ENCODE results near the gene SLC16A7.

SLC16A7 gene

GRCh38 chr12:59619461-59620240 is 23.8 kb downstream of the SLC16A7 start:
- DNase-seq (ENCODE audit: low read depth, low spot score): no peak
- in situ Hi-C loops (cut with HindIII; ENCODE audit: low sequenced_read_pairs): no loop called here
- no peak overlapping the region for H3K4me3 ChIP-seq (ENCODE audit: low read depth, low read length)
- no peak for TF ChIP-seq CTCF (IDR thresholded peaks at IDR 0.05; ENCODE audit: low read depth, low read length)

GRCh38 chr12:59620326-59620725 is 24.5 kb downstream of the SLC16A7 start:
- in situ Hi-C loops (cut with HindIII; ENCODE audit: low sequenced_read_pairs): no loop called here
- DNase-seq (ENCODE audit: low read depth, low spot score): no peak
- TF ChIP-seq CTCF (IDR thresholded peaks at IDR 0.05; ENCODE audit: low read depth, low read length): no peak
- H3K4me3 ChIP-seq (ENCODE audit: low read depth, low read length): no peak overlapping the region

- H3K4me3 ChIP-seq (ENCODE audit: low read depth, low read length): no peak overlapping the region
- in situ Hi-C loops (cut with HindIII; ENCODE audit: low sequenced_read_pairs): no loop called here
- no peak for DNase-seq (ENCODE audit: low read depth, low spot score)
- TF ChIP-seq CTCF (IDR thresholded peaks at IDR 0.05; ENCODE audit: low read depth, low read length): no peak
Measured at GRCh38 chr12:59624732-59625460, 29.1 kb downstream of the SLC16A7 start.

GRCh38 chr12:59626382-59626781 is 30.6 kb downstream of the SLC16A7 start:
- no peak for TF ChIP-seq CTCF (IDR thresholded peaks at IDR 0.05; ENCODE audit: low read depth, low read length)
- in situ Hi-C loops (cut with HindIII; ENCODE audit: low sequenced_read_pairs): no loop called here
- H3K4me3 ChIP-seq (ENCODE audit: low read depth, low read length): no peak overlapping the region
- DNase-seq (ENCODE audit: low read depth, low spot score): no peak

- no peak overlapping the region for H3K4me3 ChIP-seq (ENCODE audit: low read depth, low read length)
- DNase-seq (ENCODE audit: low read depth, low spot score): no peak
- in situ Hi-C loops (cut with HindIII; ENCODE audit: low sequenced_read_pairs): no loop called here
- no peak for TF ChIP-seq CTCF (IDR thresholded peaks at IDR 0.05; ENCODE audit: low read depth, low read length)
Measured at GRCh38 chr12:59627582-59627981, 31.8 kb downstream of the SLC16A7 start.

GRCh38 chr12:59629890-59630289 is 34.1 kb downstream of the SLC16A7 start:
- H3K4me3 ChIP-seq (ENCODE audit: low read depth, low read length): no peak overlapping the region
- TF ChIP-seq CTCF (IDR thresholded peaks at IDR 0.05; ENCODE audit: low read depth, low read length): no peak
- no peak for DNase-seq (ENCODE audit: low read depth, low spot score)
- in situ Hi-C loops (cut with HindIII; ENCODE audit: low sequenced_read_pairs): no loop called here
